Measurements from ENCODE around the gene GSTA4. TPM values are rescaled to one million over a fixed set of nuclear protein-coding genes. Genes with fewer than 3 reads are reported as not detected.

Gene GSTA4
- total and polyA plus RNA-seq, 9 donors = 23.0 to 309 (median 35.1) TPM

DNA sequence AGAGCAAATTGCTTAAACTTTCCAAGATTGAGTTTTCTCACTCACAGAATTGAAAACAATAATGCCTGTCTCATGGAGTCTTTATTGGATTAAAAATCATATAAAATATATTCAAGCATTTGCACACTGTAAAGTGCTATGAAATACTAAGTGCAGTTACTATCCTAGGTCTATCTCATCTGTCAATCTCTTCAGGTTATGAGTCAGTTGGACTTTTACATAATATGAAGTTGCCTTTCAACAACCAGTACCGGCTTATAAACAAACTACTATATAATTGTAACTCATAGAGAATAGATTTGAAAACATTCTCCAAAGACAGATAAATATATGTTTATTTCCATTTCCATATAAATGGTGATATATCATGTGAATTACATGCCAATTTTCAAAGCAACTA is 20.4 kb upstream of the GSTA4 start:
- no peak overlapping the region for H3K27ac ChIP-seq
- TF ChIP-seq, protein P1, sequence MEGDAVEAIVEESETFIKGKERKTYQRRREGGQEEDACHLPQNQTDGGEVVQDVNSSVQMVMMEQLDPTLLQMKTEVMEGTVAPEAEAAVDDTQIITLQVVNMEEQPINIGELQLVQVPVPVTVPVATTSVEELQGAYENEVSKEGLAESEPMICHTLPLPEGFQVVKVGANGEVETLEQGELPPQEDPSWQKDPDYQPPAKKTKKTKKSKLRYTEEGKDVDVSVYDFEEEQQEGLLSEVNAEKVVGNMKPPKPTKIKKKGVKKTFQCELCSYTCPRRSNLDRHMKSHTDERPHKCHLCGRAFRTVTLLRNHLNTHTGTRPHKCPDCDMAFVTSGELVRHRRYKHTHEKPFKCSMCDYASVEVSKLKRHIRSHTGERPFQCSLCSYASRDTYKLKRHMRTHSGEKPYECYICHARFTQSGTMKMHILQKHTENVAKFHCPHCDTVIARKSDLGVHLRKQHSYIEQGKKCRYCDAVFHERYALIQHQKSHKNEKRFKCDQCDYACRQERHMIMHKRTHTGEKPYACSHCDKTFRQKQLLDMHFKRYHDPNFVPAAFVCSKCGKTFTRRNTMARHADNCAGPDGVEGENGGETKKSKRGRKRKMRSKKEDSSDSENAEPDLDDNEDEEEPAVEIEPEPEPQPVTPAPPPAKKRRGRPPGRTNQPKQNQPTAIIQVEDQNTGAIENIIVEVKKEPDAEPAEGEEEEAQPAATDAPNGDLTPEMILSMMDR (IDR thresholded peaks at IDR 0.05) = no peak
- TF ChIP-seq EP300 (IDR thresholded peaks at IDR 0.05) (no peak), POLR2A (IDR thresholded peaks at IDR 0.05) (no peak)
- no peaks in the 10 kb centered on the region for H3K27me3 ChIP-seq
- H3K4me3 ChIP-seq = no peak overlapping the region
- no peaks in the 10 kb centered on the region for H3K4me1 ChIP-seq (ENCODE audit: insufficient read depth)
- 99 to 100% (median 99%) methylated on average over 1 of the region's 1 CpG for WGBS, 3 donors
- no peaks in the 10 kb centered on the region for H3K36me3 ChIP-seq
- DNase-seq = no peak
- intact Hi-C loops (cut with DNase I) = no loop called here
- H3K9me3 ChIP-seq = no peaks in the 10 kb centered on the region

DNA sequence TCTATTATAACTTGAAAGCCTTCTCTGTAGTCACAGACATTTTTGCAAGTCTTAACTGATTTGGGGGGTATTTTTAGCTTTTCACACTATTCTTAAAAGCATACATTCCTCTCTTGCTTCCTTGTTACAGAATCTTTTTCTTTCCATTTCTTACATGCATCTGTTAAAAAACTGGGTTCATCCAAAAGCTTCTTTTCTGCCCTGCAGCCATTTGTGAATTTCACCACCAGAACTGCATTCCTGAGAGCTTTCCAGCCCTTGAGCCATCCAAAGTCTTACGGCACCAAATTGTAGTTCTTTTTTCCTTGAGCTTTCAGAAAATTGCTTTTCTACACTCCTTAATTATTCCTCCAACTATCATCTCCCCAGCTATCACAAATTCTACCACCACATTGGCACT is 19.7 kb upstream of the GSTA4 start:
- Histone ChIP-seq H3K36me3 (no peaks in the 10 kb centered on the region), H3K27me3 (no peaks in the 10 kb centered on the region), H3K4me1 (ENCODE audit: insufficient read depth) (no peaks in the 10 kb centered on the region), H3K27ac (no peak overlapping the region), H3K4me3 (no peak overlapping the region), H3K9me3 (no peaks in the 10 kb centered on the region)
- DNase-seq = no peak
- TF ChIP-seq, protein P1 (IDR thresholded peaks at IDR 0.05) = no peak
- TF ChIP-seq POLR2A (IDR thresholded peaks at IDR 0.05) (no peak), EP300 (IDR thresholded peaks at IDR 0.05) (no peak)
- 40 to 53% (median 46%) methylated on average over 1 of the region's 1 CpG for WGBS, 3 donors
- intact Hi-C loops (cut with DNase I) = no loop called here

DNA sequence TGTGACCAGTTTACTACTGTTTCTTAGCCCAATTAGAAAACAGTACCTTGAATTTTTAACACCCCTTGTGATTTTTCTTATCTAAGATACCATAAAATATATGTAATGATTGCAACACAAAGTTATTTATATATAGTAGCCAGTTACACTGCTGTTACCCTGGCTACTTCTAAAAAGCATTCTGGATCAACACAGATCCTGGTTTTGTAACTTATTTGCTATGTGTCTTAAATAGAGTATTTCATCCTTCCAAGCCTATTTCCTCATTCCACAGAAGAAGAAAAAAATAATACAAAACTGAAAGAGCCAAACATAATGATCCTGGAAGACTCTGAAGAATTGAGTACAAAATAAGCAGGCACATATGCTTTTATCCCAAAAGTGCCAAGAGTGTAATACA is 19.0 kb upstream of the GSTA4 start:
- Histone ChIP-seq H3K27me3 (no peaks in the 10 kb centered on the region), H3K9me3 (no peaks in the 10 kb centered on the region), H3K27ac (no peak overlapping the region), H3K4me1 (ENCODE audit: insufficient read depth) (no peaks in the 10 kb centered on the region), H3K4me3 (no peak overlapping the region), H3K36me3 (no peaks in the 10 kb centered on the region)
- intact Hi-C loops (cut with DNase I) = no loop called here
- DNase-seq = no peak
- TF ChIP-seq POLR2A (IDR thresholded peaks at IDR 0.05) (no peak), EP300 (IDR thresholded peaks at IDR 0.05) (no peak)
- TF ChIP-seq, protein P1 (IDR thresholded peaks at IDR 0.05) = no peak

DNA sequence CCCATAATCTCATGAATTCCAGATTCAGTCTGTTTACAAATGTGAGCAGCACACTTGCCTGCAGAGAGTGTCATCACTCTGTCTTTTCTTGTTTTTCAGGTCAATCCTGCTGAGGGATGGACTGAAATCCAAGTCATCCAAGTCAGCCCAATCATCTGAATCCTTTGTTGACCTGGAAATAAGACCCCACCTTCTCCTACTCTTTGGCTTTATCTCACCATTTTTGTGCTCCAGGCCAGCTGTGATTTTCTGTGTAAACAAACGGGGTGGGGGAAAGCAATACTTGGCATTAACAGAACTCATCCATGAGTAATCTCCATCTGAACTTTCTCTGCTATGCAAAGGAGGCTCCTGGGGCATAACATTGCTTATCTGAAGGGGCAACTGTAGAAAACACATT is 16.9 kb upstream of the GSTA4 start:
- no peak overlapping the region for H3K4me3 ChIP-seq
- no peaks in the 10 kb centered on the region for H3K4me1 ChIP-seq (ENCODE audit: insufficient read depth)
- 15 to 47% (median 37%) methylated on average over 1 of the region's 1 CpG for WGBS, 3 donors
- no peaks in the 10 kb centered on the region for H3K9me3 ChIP-seq
- H3K36me3 ChIP-seq = no peaks in the 10 kb centered on the region
- intact Hi-C loops (cut with DNase I) = no loop called here
- TF ChIP-seq EP300 (IDR thresholded peaks at IDR 0.05) = no peak
- TF ChIP-seq, protein P1 (IDR thresholded peaks at IDR 0.05) = no peak
- no peak overlapping the region for H3K27ac ChIP-seq
- H3K27me3 ChIP-seq = no peaks in the 10 kb centered on the region
- DNase-seq = no peak

DNA sequence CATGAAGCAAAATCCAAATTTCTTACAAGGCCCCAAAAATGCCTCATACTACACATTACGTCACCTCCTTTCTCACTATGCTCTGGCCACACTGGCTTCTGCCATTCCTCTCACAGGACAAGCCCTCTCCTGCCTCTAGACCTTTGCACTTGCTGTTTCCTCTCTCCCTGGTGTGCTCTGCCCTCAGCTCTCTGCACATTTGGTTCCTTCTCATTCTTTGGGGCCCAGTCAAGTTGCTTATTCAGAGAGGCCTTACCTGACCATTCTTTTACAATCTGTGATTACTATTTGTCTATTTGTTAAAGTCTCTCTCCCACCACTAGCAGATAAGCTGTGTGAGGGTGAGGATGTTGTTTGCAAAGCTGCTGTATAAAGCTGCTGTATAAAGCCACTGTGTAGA is 15.4 kb upstream of the GSTA4 start:
- intact Hi-C loops (cut with DNase I) = no loop called here
- 97 to 100% (median 98%) methylated on average over 1 of the region's 1 CpG for WGBS, 3 donors
- DNase-seq = no peak
- TF ChIP-seq POLR2A (IDR thresholded peaks at IDR 0.05) (no peak), EP300 (IDR thresholded peaks at IDR 0.05) (no peak)
- TF ChIP-seq, protein P1 (IDR thresholded peaks at IDR 0.05) = no peak
- H3K9me3 ChIP-seq = no peaks in the 10 kb centered on the region
- no peaks in the 10 kb centered on the region for H3K4me1 ChIP-seq (ENCODE audit: insufficient read depth)
- no peak overlapping the region for H3K4me3 ChIP-seq
- no peaks in the 10 kb centered on the region for H3K36me3 ChIP-seq
- H3K27me3 ChIP-seq = no peaks in the 10 kb centered on the region
- no peak overlapping the region for H3K27ac ChIP-seq

Data from ovary (tissue), 9 donors.